OCI-LY7 (cell line): ENCODE results near the gene UVRAG. TPM values are rescaled to one million over a fixed set of nuclear protein-coding genes. Genes with fewer than 3 reads are reported as not detected.

Experiments
- BruUV-seq: library from RNA; stranded (reverse); fragments of 400-500 nt; replicated peaks from 2 replicates; lab custom pipeline; 2021; lab: Mats Ljungman, UMichigan
- CTCF ChIA-PET: fragments of 300-600 bp; sonication (Branson Sonifier 250); formaldehyde crosslinking; loops from one replicate; lab custom pipeline; 2022; ENCODE audit warnings: antibody characterized with exemption; ENCODE audit not compliant: unreplicated experiment; lab: Charles Lee
- POLR2A ChIA-PET: fragments of 300-600 bp; sonication (Branson Sonifier 250); formaldehyde crosslinking; loops from one replicate; lab custom pipeline; 2022; ENCODE audit warnings: antibody characterized with exemption; lab: Charles Lee
- DNase-seq: peaks from one replicate; pipeline ENCODE4 v3.0.0-alpha.2; 2015; ENCODE audit warnings: low spot score
- H2AFZ ChIP-seq: fragments of 200-600 bp; sonication (generic), shearing (Covaris generic); 2 replicates; pipeline ENCODE4 v1.6.1; 2014; ENCODE audit warnings: mild to moderate bottlenecking, antibody characterized with exemption, low read length, moderate library complexity
- H3K27ac ChIP-seq: fragments of 200-600 bp; sonication (generic); 2 replicates; pipeline ENCODE4 v1.5.1; 2014; ENCODE audit warnings: mixed run types, low read depth, mild to moderate bottlenecking, moderate library complexity, low read length, inconsistent platforms; ENCODE audit not compliant: poor library complexity, severe bottlenecking
- H3K36me3 ChIP-seq: fragments of 200-600 bp; sonication (generic); 2 replicates; pipeline ENCODE4 v1.6.1; 2014; ENCODE audit warnings: mild to moderate bottlenecking, antibody characterized with exemption, low read length, moderate library complexity, mixed read lengths; ENCODE audit not compliant: insufficient read depth
- H3K4me1 ChIP-seq: fragments of 200-600 bp; sonication (generic); 2 replicates; pipeline ENCODE4 v1.5.1; 2014; ENCODE audit warnings: mild to moderate bottlenecking, low read length; ENCODE audit not compliant: insufficient read depth, poor library complexity, severe bottlenecking
- H3K4me2 ChIP-seq: fragments of 200-600 bp; sonication (generic); 2 replicates; pipeline ENCODE4 v1.6.1; 2014; ENCODE audit warnings: mild to moderate bottlenecking, low read length
- H3K4me3 ChIP-seq: fragments of 200-600 bp; sonication (generic); 2 replicates; pipeline ENCODE4 v1.5.1; 2014; ENCODE audit warnings: mild to moderate bottlenecking, low read depth, low read length; ENCODE audit not compliant: poor library complexity, severe bottlenecking
- H3K79me2 ChIP-seq: fragments of 200-600 bp; sonication (generic); 2 replicates; pipeline ENCODE4 v1.6.1; 2016; ENCODE audit warnings: low read depth, mild to moderate bottlenecking, low read length, moderate library complexity, mixed read lengths; ENCODE audit not compliant: insufficient read depth
- H3K9me2 ChIP-seq: fragments of 200-600 bp; sonication (generic); 2 replicates; pipeline ENCODE4 v1.6.1; 2016; ENCODE audit warnings: mild to moderate bottlenecking, low read length, mixed read lengths; ENCODE audit not compliant: insufficient read depth
- H3K9me3 ChIP-seq: fragments of 200-600 bp; sonication (generic); 2 replicates; pipeline ENCODE4 v1.6.1; 2014; ENCODE audit warnings: mild to moderate bottlenecking, mixed run types, low read length, mixed read lengths
- H4K20me1 ChIP-seq: fragments of 200-600 bp; sonication (generic); 2 replicates; pipeline ENCODE4 v1.6.1; 2014; ENCODE audit warnings: mild to moderate bottlenecking, antibody characterized with exemption, low read length, moderate library complexity, mixed read lengths; ENCODE audit not compliant: insufficient read depth
- CTCF ChIP-seq: fragments of 200-600 bp; sonication (generic); conservative IDR thresholded peaks from 2 replicates; pipeline ENCODE4 v1.5.1; 2014; ENCODE audit warnings: mild to moderate bottlenecking, antibody characterized with exemption, low read length, moderate library complexity, mixed read lengths
- EZH2phosphoT487 ChIP-seq: fragments of 200-600 bp; sonication (generic); IDR thresholded peaks from 2 replicates; pipeline ENCODE4 v1.6.1; 2018; ENCODE audit warnings: low read depth, borderline replicate concordance, mild to moderate bottlenecking, mixed run types, antibody characterized with exemption, low read length, moderate library complexity, mixed read lengths
- intact Hi-C: fragments of 100-400 bp; cut with micrococcal nuclease; formaldehyde crosslinking; loops from one replicate; pipeline ENCODE4 v1.10.0; 2022; ENCODE audit not compliant: unreplicated experiment
- total RNA-seq, 2 experiments: library from RNA; depleted of rRNA in 1 of 2; stranded (reverse); fragments of >200 nt in 1 of 2; shearing (Covaris generic) in 1 of 2; gene quantifications; 2 replicates each; pipeline ENCODE4 v1.2.3, GENCODE V29; 2014 to 2022

UVRAG gene
- total RNA-seq, 2 experiments from 2014 or later: 43.7 to 73.3 TPM

- Histone ChIP-seq H3K4me1 (no peaks in the 10 kb centered on the region), H3K4me2 (no peak overlapping the region), H3K9me2 (no peaks in the 10 kb centered on the region), H4K20me1 (no peaks in the 10 kb centered on the region), H3K4me3 (no peak overlapping the region), H3K36me3 (no peaks in the 10 kb centered on the region), H3K79me2 (no peaks in the 10 kb centered on the region), H2AFZ (no peak overlapping the region), H3K27ac (no peak overlapping the region), H3K9me3 (no peaks in the 10 kb centered on the region)
- TF ChIP-seq EZH2phosphoT487: no peak
- no peak for TF ChIP-seq CTCF
- no TSS peak for BruUV-seq
- no peak for DNase-seq
- intact Hi-C loops: no loop called here
- ChIA-PET POLR2A (no interaction called here), CTCF (no interaction called here)
Measured at GRCh38 chr11:76185511-76185910, 370.5 kb downstream of the UVRAG start.

- no peak overlapping the region for H2AFZ ChIP-seq
- H3K4me2 ChIP-seq: no peak overlapping the region
- H3K79me2 ChIP-seq: no peaks in the 10 kb centered on the region
- DNase-seq: no peak
- no peaks in the 10 kb centered on the region for H3K36me3 ChIP-seq
- no peaks in the 10 kb centered on the region for H3K9me2 ChIP-seq
- intact Hi-C loops: no loop called here
- BruUV-seq: no TSS peak
- H3K4me1 ChIP-seq: no peaks in the 10 kb centered on the region
- no peaks in the 10 kb centered on the region for H3K9me3 ChIP-seq
- no peak for TF ChIP-seq EZH2phosphoT487
- TF ChIP-seq CTCF: no peak
- ChIA-PET POLR2A (interaction anchor here (0.6 kb wide), 1 partner anchor 72 kb away, joined by 4 read pairs; no protein-coding TSS in a partner anchor), CTCF (no interaction called here)
- H3K27ac ChIP-seq: no peak overlapping the region
- no peaks in the 10 kb centered on the region for H4K20me1 ChIP-seq
- no peak overlapping the region for H3K4me3 ChIP-seq
Measured at GRCh38 chr11:76185931-76186401, 371.0 kb downstream of the UVRAG start.

- Histone ChIP-seq H3K79me2 (no peaks in the 10 kb centered on the region), H3K4me1 (no peaks in the 10 kb centered on the region), H4K20me1 (no peaks in the 10 kb centered on the region), H3K9me2 (no peaks in the 10 kb centered on the region), H3K27ac (no peak overlapping the region), H2AFZ (no peak overlapping the region), H3K9me3 (no peaks in the 10 kb centered on the region), H3K36me3 (no peaks in the 10 kb centered on the region), H3K4me2 (no peak overlapping the region), H3K4me3 (no peak overlapping the region)
- CTCF ChIA-PET: no interaction called here
- TF ChIP-seq CTCF (no peak), EZH2phosphoT487 (no peak)
- DNase-seq: no peak
- BruUV-seq: no TSS peak
- POLR2A ChIA-PET: no interaction called here
- intact Hi-C loops: no loop called here
Measured at GRCh38 chr11:76186776-76187279, 371.8 kb downstream of the UVRAG start.
